Subcutaneous abdominal adipose tissue (tissue), 5 donors: ENCODE results near the gene PLCB1.

Experiments
- H3K27ac ChIP-seq: one replicate; pipeline ENCODE4 v1.7.0; 2013; ENCODE audit warnings: low read depth, mild to moderate bottlenecking, inconsistent platforms, low read length, moderate library complexity
- H3K27me3 ChIP-seq, 5 donors: one replicate each; pipeline ENCODE4 v1.7.0; 2013; ENCODE audit warnings: low read length in 5 of 5, inconsistent platforms in 1 of 5; ENCODE audit not compliant: control insufficient read depth in 5 of 5, insufficient read depth in 4 of 5
- H3K36me3 ChIP-seq, 5 donors: one replicate each; pipeline ENCODE4 v1.7.0; 2013; ENCODE audit warnings: low read length in 5 of 5; ENCODE audit not compliant: control insufficient read depth in 5 of 5, insufficient read depth in 5 of 5
- H3K4me1 ChIP-seq, 5 donors: one replicate each; pipeline ENCODE4 v1.7.0; 2013; ENCODE audit warnings: low read length in 5 of 5, mild to moderate bottlenecking in 3 of 5, moderate library complexity in 1 of 5; ENCODE audit not compliant: control insufficient read depth in 5 of 5, insufficient read depth in 5 of 5
- H3K4me3 ChIP-seq, 5 donors: one replicate each; pipeline ENCODE4 v1.7.0; 2013; ENCODE audit warnings: low read length in 5 of 5, low read depth in 1 of 5
- H3K9ac ChIP-seq, 5 donors: one replicate each; pipeline ENCODE4 v1.7.0; 2013; ENCODE audit warnings: low read length in 5 of 5, mild to moderate bottlenecking in 4 of 5, moderate library complexity in 3 of 5
- H3K9me3 ChIP-seq, 5 donors: one replicate each; pipeline ENCODE4 v1.7.0; 2013; ENCODE audit warnings: low read length in 5 of 5; ENCODE audit not compliant: control insufficient read depth in 5 of 5
- donor health status: healthy.
- donor health status: healthy.
- donor health status: healthy.
- donor health status: healthy.
- donor health status: healthy.

PLCB1 gene

DNA sequence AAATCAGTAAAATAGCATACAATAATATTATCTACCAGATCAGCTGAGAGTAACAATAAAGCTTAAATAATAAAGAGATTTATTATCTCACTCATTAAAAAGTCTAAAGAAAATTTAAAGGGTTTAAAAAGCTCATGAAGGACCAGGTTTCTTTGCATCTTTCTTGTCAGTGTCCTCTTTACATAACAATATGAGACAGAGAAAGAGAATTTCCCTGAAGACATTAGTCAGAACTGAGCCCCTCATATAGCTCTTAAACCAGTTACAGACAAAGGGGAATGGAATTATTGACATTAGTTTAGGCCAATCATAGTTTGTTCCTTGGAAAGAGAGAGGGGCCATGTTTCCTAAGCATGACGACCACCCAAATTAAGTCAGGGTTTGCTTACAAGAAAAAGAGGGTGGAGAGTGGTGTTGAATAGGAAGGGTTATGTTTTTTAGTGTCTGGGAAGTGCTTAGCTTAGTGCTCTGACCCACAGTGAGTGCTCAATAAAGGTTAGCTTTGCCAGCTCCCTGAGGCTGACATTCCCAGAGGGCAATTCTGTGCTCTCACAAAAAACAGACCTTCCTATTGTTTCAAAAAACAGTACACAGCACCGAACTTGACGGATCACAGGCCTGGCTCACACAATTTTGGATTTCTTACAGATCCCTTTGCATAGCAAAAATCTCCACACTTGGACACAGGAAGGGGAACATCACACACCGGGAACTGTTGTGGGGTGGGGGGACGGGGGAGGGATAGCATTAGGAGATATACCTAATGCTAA is 3.6 kb upstream of the PLCB1 start:
- H3K9ac ChIP-seq, result no peak overlapping the region
- H3K4me3 ChIP-seq, result no peak overlapping the region
- peaks cover 0 to 16% (median 15%) of the 10 kb centered on the region in 5 donors for H3K4me1 ChIP-seq
- H3K27ac ChIP-seq, result no peak overlapping the region
- H3K27me3 ChIP-seq, result peaks cover 0 to 3% (median 0%) of the 10 kb centered on the region in 5 donors
- H3K36me3 ChIP-seq, result no peaks in the 10 kb centered on the region
- no peaks in the 10 kb centered on the region for H3K9me3 ChIP-seq

DNA sequence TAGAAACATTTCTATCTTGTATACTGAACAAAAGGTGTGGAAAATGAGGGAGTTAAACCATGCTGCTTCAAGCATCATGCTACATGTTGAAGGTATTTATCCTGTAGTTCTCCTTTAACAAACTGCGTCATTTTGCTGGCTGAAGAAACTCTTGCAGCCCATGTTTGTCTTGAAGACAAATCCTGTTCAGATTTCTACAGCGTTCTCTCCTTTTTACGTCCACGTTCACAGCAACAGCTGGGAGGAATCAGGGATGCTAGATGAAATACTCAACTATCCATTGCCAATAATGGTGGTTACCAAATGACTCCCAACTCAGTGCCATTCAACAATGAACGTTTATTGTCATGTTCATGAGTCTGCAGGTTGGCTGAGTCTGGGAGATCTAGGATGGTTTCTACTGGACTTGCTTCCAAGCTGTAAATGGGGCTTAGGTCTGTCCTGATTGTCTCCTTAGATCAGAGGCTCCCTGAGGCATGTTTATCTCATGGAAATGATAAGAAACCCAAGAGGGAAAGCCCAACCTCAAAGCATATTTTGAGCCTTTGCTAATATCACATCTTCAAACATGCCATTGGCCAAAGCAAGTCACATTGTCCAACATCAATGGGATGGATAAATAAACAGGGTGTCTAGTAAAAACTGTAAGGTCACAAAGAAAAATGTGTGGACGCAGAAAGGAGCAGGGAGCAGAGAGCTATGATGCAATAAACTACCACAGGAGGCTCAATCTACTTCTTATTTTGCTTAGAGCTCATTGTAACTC is 2.7 kb upstream of the PLCB1 start:
- no peak overlapping the region for H3K4me3 ChIP-seq
- peaks cover 0 to 3% (median 0%) of the 10 kb centered on the region in 5 donors for H3K27me3 ChIP-seq
- H3K9ac ChIP-seq, result no peak overlapping the region
- H3K4me1 ChIP-seq, result peaks cover 0 to 19% (median 17%) of the 10 kb centered on the region in 5 donors
- no peak overlapping the region for H3K27ac ChIP-seq
- H3K36me3 ChIP-seq, result no peaks in the 10 kb centered on the region
- H3K9me3 ChIP-seq, result no peaks in the 10 kb centered on the region

DNA sequence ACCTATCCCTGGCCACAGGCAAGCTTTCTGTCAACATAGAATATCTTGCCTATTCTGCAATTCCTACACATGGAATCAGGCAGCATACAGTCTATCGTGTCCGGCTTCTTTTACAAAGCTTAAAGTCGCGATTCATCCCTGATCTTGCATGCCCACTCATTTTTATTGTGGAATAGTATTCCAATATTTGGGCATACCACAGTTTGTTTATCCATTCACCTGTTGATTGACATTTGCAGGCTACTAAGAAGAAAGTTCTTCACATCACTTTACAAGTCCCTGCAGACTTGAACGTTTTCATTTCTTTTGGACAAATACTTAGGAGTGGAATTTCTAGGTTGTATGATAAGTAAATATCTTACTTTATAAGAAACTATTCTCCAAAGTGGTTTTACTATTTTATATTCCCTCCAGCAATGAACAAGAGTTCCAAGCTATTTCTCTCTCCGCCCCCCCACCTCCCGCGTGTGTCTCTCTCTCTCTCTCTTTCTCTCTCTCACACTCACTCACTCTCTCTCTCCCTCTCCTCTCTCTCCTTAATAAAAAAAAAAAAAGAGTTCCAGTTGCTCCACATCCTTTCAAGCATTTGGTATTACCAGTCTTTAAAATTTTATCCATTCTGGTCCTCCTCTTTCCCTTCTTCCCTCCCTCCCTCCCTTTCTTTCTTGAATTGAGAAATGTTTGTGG is 1.1 kb upstream of the PLCB1 start:
- Histone ChIP-seq H3K27me3 (peaks cover 0 to 3% (median 0%) of the 10 kb centered on the region in 5 donors), H3K36me3 (no peaks in the 10 kb centered on the region), H3K9ac (peak overlapping the region in 1 of 5 donors; percentile 52), H3K27ac (no peak overlapping the region), H3K4me3 (peak overlapping the region in 1 of 5 donors; percentile 61), H3K9me3 (no peaks in the 10 kb centered on the region), H3K4me1 (peaks cover 0 to 21% (median 17%) of the 10 kb centered on the region in 5 donors)

DNA sequence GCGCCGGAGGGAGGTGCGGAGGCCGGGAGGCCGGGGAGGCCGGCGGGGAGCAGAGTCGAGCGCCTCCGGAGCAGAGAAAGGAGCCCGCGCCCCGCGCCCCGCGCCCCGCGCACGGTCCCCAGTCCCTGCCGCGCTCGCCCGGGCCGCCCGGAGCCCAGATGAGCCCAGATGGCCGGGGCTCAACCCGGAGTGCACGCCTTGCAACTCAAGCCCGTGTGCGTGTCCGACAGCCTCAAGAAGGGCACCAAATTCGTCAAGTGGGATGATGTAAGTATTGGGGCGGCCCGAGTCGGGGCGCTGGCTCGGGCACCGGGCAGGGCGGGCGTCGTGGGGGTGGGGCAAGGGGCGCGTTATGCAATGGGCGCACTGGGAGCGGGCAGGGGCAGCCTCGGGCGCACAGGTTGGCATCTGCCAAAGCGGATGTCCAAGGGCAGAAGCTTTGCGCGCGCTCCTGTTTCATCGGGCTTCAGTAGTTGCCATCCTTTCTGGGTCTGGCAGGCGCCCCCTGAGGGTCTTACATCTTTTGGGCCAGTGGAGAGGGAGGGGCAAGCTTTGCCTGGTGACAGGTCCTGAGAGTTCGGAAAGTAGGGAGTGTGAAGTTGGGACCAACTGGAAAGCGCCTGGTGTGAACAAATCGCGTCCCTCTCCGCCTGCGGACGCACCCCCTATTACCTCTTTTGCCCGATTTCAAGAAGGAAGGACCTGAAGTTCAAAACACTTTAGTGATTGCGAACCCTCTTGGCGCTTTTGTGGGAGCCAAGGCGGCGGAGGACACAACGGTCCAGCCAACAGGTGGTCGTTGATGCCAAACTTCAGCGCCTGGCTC is 631 bp downstream of the PLCB1 start:
- Histone ChIP-seq H3K9ac (peak overlapping the region in 3 of 5 donors; percentile 51 to 67 (median 62)), H3K27me3 (peaks cover 0 to 3% (median 0%) of the 10 kb centered on the region in 5 donors), H3K9me3 (no peaks in the 10 kb centered on the region), H3K36me3 (no peaks in the 10 kb centered on the region), H3K27ac (peak overlapping the region; percentile 49), H3K4me3 (peak overlapping the region; percentile 64 to 86 (median 80)), H3K4me1 (peaks cover 0 to 21% (median 17%) of the 10 kb centered on the region in 5 donors)

DNA sequence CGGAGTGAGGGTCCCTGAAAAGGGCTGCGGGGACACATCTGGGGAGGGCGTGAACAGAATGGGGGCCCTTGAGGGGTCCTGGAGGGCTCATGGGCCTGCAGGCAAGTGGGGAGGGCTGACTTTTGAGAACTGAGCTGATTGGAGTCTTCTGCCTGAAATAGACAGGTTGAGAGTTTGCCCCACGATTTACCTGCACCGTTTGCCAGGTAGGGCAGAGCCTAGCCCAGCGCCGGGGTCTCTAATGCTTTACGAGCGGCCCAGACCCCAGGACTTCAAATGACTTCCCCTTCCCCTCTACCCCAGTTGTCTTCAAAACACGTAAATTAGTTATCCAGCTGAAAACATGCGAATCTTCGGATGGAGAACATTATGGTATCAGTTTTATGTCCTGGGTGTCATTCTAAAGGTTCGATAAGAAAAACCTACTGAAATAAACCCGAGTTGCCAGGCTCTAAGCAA is 1.3 kb downstream of the PLCB1 start:
- Histone ChIP-seq H3K4me3 (peak overlapping the region; percentile 64 to 86 (median 80)), H3K36me3 (no peaks in the 10 kb centered on the region), H3K27ac (peak overlapping the region; percentile 49), H3K9ac (peak overlapping the region in 3 of 5 donors; percentile 51 to 67 (median 62)), H3K4me1 (peaks cover 0 to 21% (median 17%) of the 10 kb centered on the region in 5 donors), H3K27me3 (peaks cover 0 to 2% (median 0%) of the 10 kb centered on the region in 5 donors), H3K9me3 (no peaks in the 10 kb centered on the region)

DNA sequence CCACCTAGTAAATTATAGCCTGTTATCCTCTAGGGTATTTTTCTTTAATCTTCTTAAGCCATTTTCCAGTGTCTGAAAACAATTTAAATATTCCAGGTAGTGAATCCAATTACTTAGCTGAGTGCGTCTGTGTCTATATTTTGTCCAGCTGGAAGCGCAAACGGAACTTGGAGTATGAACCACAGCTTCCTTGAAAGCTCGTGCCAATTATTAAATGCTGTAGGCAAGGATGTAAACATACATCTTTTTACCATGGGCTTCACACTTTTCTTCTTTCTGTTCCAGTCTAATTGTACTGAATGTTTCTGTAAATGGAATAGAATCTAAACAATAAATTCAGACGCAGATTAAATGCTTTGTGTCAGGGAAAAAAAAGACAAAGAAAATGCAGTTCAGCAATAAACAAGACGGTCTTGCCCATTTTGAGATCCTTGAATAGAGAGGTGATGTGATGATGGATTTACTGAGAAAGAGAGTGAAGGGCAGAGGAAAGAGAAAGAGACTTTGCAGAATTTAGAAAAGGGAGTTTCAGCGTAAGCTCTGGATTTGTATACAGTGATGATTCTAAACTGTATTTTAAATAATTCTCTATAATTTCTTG is 1.9 kb downstream of the PLCB1 start:
- Histone ChIP-seq H3K27me3 (no peaks in the 10 kb centered on the region), H3K36me3 (no peaks in the 10 kb centered on the region), H3K4me1 (peaks cover 0 to 21% (median 17%) of the 10 kb centered on the region in 5 donors), H3K9ac (peak overlapping the region in 1 of 5 donors; percentile 67), H3K4me3 (peak overlapping the region in 3 of 5 donors; percentile 71 to 82 (median 80)), H3K27ac (peak overlapping the region; percentile 49), H3K9me3 (no peaks in the 10 kb centered on the region)

DNA sequence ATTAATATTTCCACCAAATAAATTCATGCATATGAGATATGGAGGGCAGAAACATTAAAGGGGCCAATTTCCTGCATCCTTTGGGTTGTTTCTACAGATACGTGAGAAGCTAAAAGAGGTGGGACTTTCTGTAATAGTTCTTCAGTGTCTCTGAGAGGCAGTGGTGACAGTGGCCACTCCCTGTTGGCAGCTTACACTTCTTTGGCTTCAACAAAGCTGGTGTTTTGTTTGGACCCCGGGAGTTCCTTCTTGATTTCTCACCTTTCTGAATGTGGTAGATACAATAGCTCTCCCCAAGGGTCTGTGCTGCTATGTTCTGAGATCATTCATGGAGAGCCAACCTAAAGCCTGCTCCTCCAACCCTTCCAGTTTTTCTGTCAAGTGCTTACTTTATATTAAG is 7.8 kb downstream of the PLCB1 start:
- Histone ChIP-seq H3K27ac (no peak overlapping the region), H3K9ac (no peak overlapping the region), H3K27me3 (no peaks in the 10 kb centered on the region), H3K4me1 (peaks cover 0 to 17% (median 9%) of the 10 kb centered on the region in 5 donors), H3K4me3 (no peak overlapping the region), H3K36me3 (no peaks in the 10 kb centered on the region), H3K9me3 (no peaks in the 10 kb centered on the region)

DNA sequence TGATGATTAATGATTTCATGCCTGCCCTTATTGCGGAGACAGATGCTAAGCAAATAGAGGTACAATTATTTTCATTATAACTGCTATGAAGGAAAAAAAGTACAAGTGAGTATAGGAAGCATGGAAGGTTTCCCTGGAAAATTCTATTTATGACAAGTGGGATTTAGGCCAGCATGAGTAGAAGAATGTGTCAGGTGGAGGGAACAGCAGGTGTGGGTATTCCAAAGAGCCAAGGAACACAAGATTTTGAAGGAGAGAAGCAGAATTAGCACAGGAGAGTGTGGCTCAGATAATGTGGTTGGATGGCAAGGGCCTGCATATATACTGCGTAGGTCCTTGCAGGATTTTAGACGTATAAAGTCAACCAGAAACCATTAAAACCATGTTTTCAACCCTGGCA is 11.4 kb downstream of the PLCB1 start:
- H3K27ac ChIP-seq, result no peak overlapping the region
- H3K9ac ChIP-seq, result no peak overlapping the region
- no peak overlapping the region for H3K4me3 ChIP-seq
- H3K36me3 ChIP-seq, result no peaks in the 10 kb centered on the region
- H3K4me1 ChIP-seq, result peaks cover 0 to 27% (median 13%) of the 10 kb centered on the region in 5 donors
- H3K27me3 ChIP-seq, result no peaks in the 10 kb centered on the region
- no peaks in the 10 kb centered on the region for H3K9me3 ChIP-seq
